ENCODE measurements around the gene ADGRE1.

Gene ADGRE1

GRCh38 chr19:6983448-6983847 is 96.1 kb downstream of the ADGRE1 start:
- ATAC-seq (ENCODE audit: low read depth) (no peak), DNase-seq (ENCODE audit: low spot score) (no peak)
- Histone ChIP-seq H3K4me1 (ENCODE audit: insufficient read depth, poor library complexity, severe bottlenecking) (no peaks in the 10 kb centered on the region), H3K27me3 (ENCODE audit: insufficient read depth, poor library complexity, severe bottlenecking) (no peaks in the 10 kb centered on the region), H3K4me3 (ENCODE audit: severe bottlenecking) (no peak overlapping the region), H3K27ac (ENCODE audit: poor library complexity, severe bottlenecking) (no peak overlapping the region), H3K9me3 (ENCODE audit: severe bottlenecking) (no peaks in the 10 kb centered on the region), H3K36me3 (ENCODE audit: low read depth) (no peaks in the 10 kb centered on the region)
- TF ChIP-seq CTCF (IDR thresholded peaks at IDR 0.05; ENCODE audit: poor library complexity, severe bottlenecking): no peak

- Histone ChIP-seq H3K36me3 (ENCODE audit: low read depth) (no peaks in the 10 kb centered on the region), H3K4me3 (ENCODE audit: severe bottlenecking) (no peak overlapping the region), H3K27me3 (ENCODE audit: insufficient read depth, poor library complexity, severe bottlenecking) (no peaks in the 10 kb centered on the region), H3K27ac (ENCODE audit: poor library complexity, severe bottlenecking) (no peak overlapping the region), H3K4me1 (ENCODE audit: insufficient read depth, poor library complexity, severe bottlenecking) (no peaks in the 10 kb centered on the region), H3K9me3 (ENCODE audit: severe bottlenecking) (no peaks in the 10 kb centered on the region)
- TF ChIP-seq CTCF (IDR thresholded peaks at IDR 0.05; ENCODE audit: poor library complexity, severe bottlenecking): no peak
- no peak for DNase-seq (ENCODE audit: low spot score)
- no peak for ATAC-seq (ENCODE audit: low read depth)
Observed at GRCh38 chr19:6987850-6988249, 100.5 kb downstream of the ADGRE1 start.

- no peak for TF ChIP-seq CTCF (IDR thresholded peaks at IDR 0.05; ENCODE audit: poor library complexity, severe bottlenecking)
- H3K27ac ChIP-seq (ENCODE audit: poor library complexity, severe bottlenecking): no peak overlapping the region
- H3K9me3 ChIP-seq (ENCODE audit: severe bottlenecking): no peaks in the 10 kb centered on the region
- DNase-seq (ENCODE audit: low spot score): no peak
- ATAC-seq (ENCODE audit: low read depth): no peak
- no peak overlapping the region for H3K4me3 ChIP-seq (ENCODE audit: severe bottlenecking)
- H3K4me1 ChIP-seq (ENCODE audit: insufficient read depth, poor library complexity, severe bottlenecking): no peaks in the 10 kb centered on the region
- H3K27me3 ChIP-seq (ENCODE audit: insufficient read depth, poor library complexity, severe bottlenecking): no peaks in the 10 kb centered on the region
- H3K36me3 ChIP-seq (ENCODE audit: low read depth): no peaks in the 10 kb centered on the region
Observed at GRCh38 chr19:6988257-6988656, 100.9 kb downstream of the ADGRE1 start.

All from RWPE2 (cell line).